Activated T-helper 1 cell treated with anti-CD3 and anti-CD28 coated beads, Interleukin-12 subunit alpha, Interleukin-12 subunit beta, Interleukin-2, Interleukin-4 antibody, amounts not matched to agents 30 ng/mL and 10 ng/mL and 1 ng/mL, durations not matched to agents 14 hours and 24 hours and 36 hours (primary cell): ENCODE measurements around the gene KMT2D. TPM values are rescaled to one million over a fixed set of nuclear protein-coding genes. Genes with fewer than 3 reads are reported as not detected.

Source experiments
- DNase-seq: peaks from one replicate; pipeline ENCODE4 v3.0.0; 2021; ENCODE audit warnings: low spot score
- H3K27ac Mint-ChIP-seq: one replicate; pipeline ENCODE4 v1.8.0; 2021; ENCODE audit warnings: mild to moderate bottlenecking, mixed read lengths
- H3K27me3 Mint-ChIP-seq: one replicate; pipeline ENCODE4 v1.8.0; 2022; ENCODE audit warnings: mild to moderate bottlenecking, moderate library complexity, mixed read lengths; ENCODE audit not compliant: insufficient read depth
- H3K36me3 Mint-ChIP-seq: one replicate; pipeline ENCODE4 v1.8.0; 2021; ENCODE audit warnings: low read depth, mixed read lengths
- H3K4me1 Mint-ChIP-seq: one replicate; pipeline ENCODE4 v1.8.0; 2021; ENCODE audit warnings: low read depth, mixed read lengths
- H3K4me3 Mint-ChIP-seq: one replicate; pipeline ENCODE4 v1.8.0; 2021; ENCODE audit warnings: mild to moderate bottlenecking, moderate library complexity, mixed read lengths
- H3K9me3 Mint-ChIP-seq: one replicate; pipeline ENCODE4 v1.8.0; 2021; ENCODE audit warnings: mixed read lengths
- intact Hi-C: fragments of 100-400 bp; cut with micrococcal nuclease; formaldehyde crosslinking; loops from one replicate; pipeline ENCODE4 v1.15.1; 2024
- total RNA-seq: library from RNA; stranded (reverse); gene quantifications from 2 replicates; pipeline ENCODE4 v1.2.3, GENCODE V29; 2022

KMT2D gene
- total RNA-seq, 1 donor from 2014 or later, result 107 TPM

- Mint-ChIP-seq H3K4me3 (no peak overlapping the region), H3K27me3 (no peaks in the 10 kb centered on the region), H3K9me3 (no peaks in the 10 kb centered on the region), H3K4me1 (no peaks in the 10 kb centered on the region), H3K27ac (no peak overlapping the region), H3K36me3 (peaks cover 58% of the 10 kb centered on the region)
- DNase-seq, result no peak
- intact Hi-C loops, result no loop called here
Observed at GRCh38 chr12:49046129-49046895, 14.3 kb downstream of the KMT2D start.

GRCh38 chr12:49044660-49045059, 15.9 kb downstream of the KMT2D start:
- Mint-ChIP-seq H3K4me3 (no peak overlapping the region), H3K27ac (no peak overlapping the region), H3K27me3 (no peaks in the 10 kb centered on the region), H3K36me3 (peaks cover 59% of the 10 kb centered on the region), H3K4me1 (no peaks in the 10 kb centered on the region), H3K9me3 (no peaks in the 10 kb centered on the region)
- intact Hi-C loops, result no loop called here
- DNase-seq, result no peak

- no peaks in the 10 kb centered on the region for H3K9me3 Mint-ChIP-seq
- H3K4me3 Mint-ChIP-seq, result no peak overlapping the region
- DNase-seq, result peak; percentile 45
- intact Hi-C loops, result loop anchor here (1.0 kb wide), 1 partner anchor 48 kb away; no protein-coding TSS in a partner anchor
- H3K27ac Mint-ChIP-seq, result no peak overlapping the region
- no peaks in the 10 kb centered on the region for H3K4me1 Mint-ChIP-seq
- no peaks in the 10 kb centered on the region for H3K27me3 Mint-ChIP-seq
- H3K36me3 Mint-ChIP-seq, result peaks cover 58% of the 10 kb centered on the region
Observed at GRCh38 chr12:49043856-49044258, 16.7 kb downstream of the KMT2D start.

- Mint-ChIP-seq H3K4me3 (no peak overlapping the region), H3K27ac (no peak overlapping the region), H3K27me3 (no peaks in the 10 kb centered on the region), H3K9me3 (no peaks in the 10 kb centered on the region), H3K4me1 (no peaks in the 10 kb centered on the region), H3K36me3 (peaks cover 59% of the 10 kb centered on the region)
- no peak for DNase-seq
- intact Hi-C loops, result loop anchor here (1.0 kb wide), 1 partner anchor 47 kb away; no protein-coding TSS in a partner anchor
Observed at GRCh38 chr12:49043241-49043640, 17.4 kb downstream of the KMT2D start.

GRCh38 chr12:49041881-49042484, 18.6 kb downstream of the KMT2D start:
- H3K27ac Mint-ChIP-seq, result no peak overlapping the region
- H3K4me3 Mint-ChIP-seq, result no peak overlapping the region
- no peaks in the 10 kb centered on the region for H3K4me1 Mint-ChIP-seq
- no peaks in the 10 kb centered on the region for H3K27me3 Mint-ChIP-seq
- H3K9me3 Mint-ChIP-seq, result no peaks in the 10 kb centered on the region
- intact Hi-C loops, result no loop called here
- peaks cover 59% of the 10 kb centered on the region for H3K36me3 Mint-ChIP-seq
- no peak for DNase-seq

GRCh38 chr12:49041036-49041880, 19.3 kb downstream of the KMT2D start:
- intact Hi-C loops, result no loop called here
- Mint-ChIP-seq H3K27me3 (no peaks in the 10 kb centered on the region), H3K27ac (no peak overlapping the region), H3K9me3 (no peaks in the 10 kb centered on the region), H3K4me1 (no peaks in the 10 kb centered on the region), H3K36me3 (peaks cover 60% of the 10 kb centered on the region), H3K4me3 (no peak overlapping the region)
- no peak for DNase-seq

GRCh38 chr12:49040364-49040855, 20.2 kb downstream of the KMT2D start:
- Mint-ChIP-seq H3K9me3 (no peaks in the 10 kb centered on the region), H3K4me3 (no peak overlapping the region), H3K27ac (no peak overlapping the region), H3K27me3 (no peaks in the 10 kb centered on the region), H3K4me1 (no peaks in the 10 kb centered on the region), H3K36me3 (peaks cover 55% of the 10 kb centered on the region)
- intact Hi-C loops, result no loop called here
- no peak for DNase-seq

- no peaks in the 10 kb centered on the region for H3K9me3 Mint-ChIP-seq
- DNase-seq, result no peak
- H3K27ac Mint-ChIP-seq, result no peak overlapping the region
- H3K4me1 Mint-ChIP-seq, result no peaks in the 10 kb centered on the region
- H3K4me3 Mint-ChIP-seq, result no peak overlapping the region
- intact Hi-C loops, result no loop called here
- peaks cover 52% of the 10 kb centered on the region for H3K36me3 Mint-ChIP-seq
- no peaks in the 10 kb centered on the region for H3K27me3 Mint-ChIP-seq
Observed at GRCh38 chr12:49039421-49040363, 20.9 kb downstream of the KMT2D start.

- no peak for DNase-seq
- Mint-ChIP-seq H3K27ac (no peak overlapping the region), H3K4me1 (no peaks in the 10 kb centered on the region), H3K27me3 (no peaks in the 10 kb centered on the region), H3K36me3 (peaks cover 49% of the 10 kb centered on the region), H3K4me3 (no peak overlapping the region), H3K9me3 (no peaks in the 10 kb centered on the region)
- intact Hi-C loops, result no loop called here
Observed at GRCh38 chr12:49038291-49038955, 22.2 kb downstream of the KMT2D start.

GRCh38 chr12:49037947-49038237, 22.7 kb downstream of the KMT2D start:
- Mint-ChIP-seq H3K36me3 (peaks cover 45% of the 10 kb centered on the region), H3K4me1 (no peaks in the 10 kb centered on the region), H3K4me3 (no peak overlapping the region), H3K27me3 (no peaks in the 10 kb centered on the region), H3K9me3 (no peaks in the 10 kb centered on the region), H3K27ac (no peak overlapping the region)
- no peak for DNase-seq
- intact Hi-C loops, result no loop called here

- DNase-seq, result no peak
- no peak overlapping the region for H3K27ac Mint-ChIP-seq
- no peaks in the 10 kb centered on the region for H3K4me1 Mint-ChIP-seq
- intact Hi-C loops, result no loop called here
- peaks cover 45% of the 10 kb centered on the region for H3K36me3 Mint-ChIP-seq
- H3K4me3 Mint-ChIP-seq, result no peak overlapping the region
- no peaks in the 10 kb centered on the region for H3K9me3 Mint-ChIP-seq
- no peaks in the 10 kb centered on the region for H3K27me3 Mint-ChIP-seq
Observed at GRCh38 chr12:49037111-49037946, 23.3 kb downstream of the KMT2D start.
